HG02571 (cell line): Measurements from ENCODE around the gene TBCD.

ENCODE experiments used
- ATAC-seq: cut with Tn5 transposase; IDR thresholded peaks from one replicate; pipeline ENCODE4 v1.9.1; 2021; ENCODE audit warnings: mild to moderate bottlenecking, moderate library complexity; ENCODE audit not compliant: unreplicated experiment

The TBCD gene

DNA sequence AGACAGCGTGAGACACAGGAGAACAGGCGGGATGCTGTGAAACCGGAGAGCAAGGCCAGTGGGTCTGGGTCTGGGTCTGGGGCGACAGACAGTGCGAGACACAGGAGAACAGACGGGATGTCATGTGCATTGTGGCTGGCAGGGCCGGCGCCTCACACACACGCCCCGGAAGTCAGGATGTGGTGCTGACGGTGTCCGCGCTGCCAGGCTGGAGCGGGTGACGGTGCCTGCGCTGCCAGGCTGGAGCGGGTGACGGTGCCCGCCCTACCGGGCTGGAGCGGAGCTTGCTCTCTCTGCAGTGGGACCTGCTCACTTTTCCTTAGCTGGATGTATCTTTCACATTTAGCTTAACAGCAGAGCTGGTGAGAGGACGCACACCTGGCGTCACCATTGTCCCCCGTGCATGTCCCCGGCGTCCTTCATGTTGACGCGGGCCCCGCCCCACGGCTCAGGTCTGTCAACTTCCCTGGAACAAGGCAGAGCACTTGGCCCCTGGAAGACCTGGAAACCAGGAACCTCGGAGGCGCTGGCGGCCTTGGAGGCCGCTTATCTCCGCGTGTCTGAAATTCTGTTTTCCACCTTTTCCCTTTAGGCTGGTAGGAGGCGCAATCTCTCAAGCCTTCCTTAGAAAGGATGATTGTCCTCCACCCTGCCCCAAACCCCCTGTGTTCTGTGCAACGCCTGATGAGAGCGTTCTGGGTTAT is 131.0 kb downstream of the TBCD start:
- ATAC-seq, result no peak

DNA sequence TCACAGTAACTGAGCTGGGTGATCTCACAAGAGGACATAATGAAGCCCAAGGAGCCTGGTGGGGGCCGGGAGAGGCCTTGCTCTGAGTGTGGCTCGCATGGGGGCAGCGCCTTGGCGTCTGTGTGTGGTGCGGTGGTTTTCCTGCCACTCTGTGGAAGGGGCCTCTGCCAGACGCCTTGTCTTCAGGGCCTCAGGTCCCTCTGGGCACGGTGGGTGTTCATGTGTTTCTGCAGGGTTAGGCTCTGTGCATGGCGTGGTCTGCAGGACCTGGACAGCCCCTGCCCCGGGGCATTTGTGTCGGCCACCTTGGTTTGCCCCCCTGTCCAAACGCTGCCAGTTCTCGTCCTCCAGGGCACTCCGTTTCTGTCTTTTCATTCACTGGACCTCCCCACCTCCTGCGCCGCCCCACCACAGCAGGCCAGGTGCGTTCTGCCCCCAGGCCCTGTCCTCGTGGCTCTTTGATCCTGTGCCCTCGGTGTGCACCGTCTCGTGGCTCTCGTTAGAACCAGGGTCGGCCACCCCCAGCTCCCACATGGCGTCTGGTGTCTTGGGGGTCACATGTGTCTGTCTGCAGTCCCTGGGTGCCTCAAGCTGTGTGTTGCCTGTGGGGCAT is 131.7 kb downstream of the TBCD start:
- no peak for ATAC-seq

DNA sequence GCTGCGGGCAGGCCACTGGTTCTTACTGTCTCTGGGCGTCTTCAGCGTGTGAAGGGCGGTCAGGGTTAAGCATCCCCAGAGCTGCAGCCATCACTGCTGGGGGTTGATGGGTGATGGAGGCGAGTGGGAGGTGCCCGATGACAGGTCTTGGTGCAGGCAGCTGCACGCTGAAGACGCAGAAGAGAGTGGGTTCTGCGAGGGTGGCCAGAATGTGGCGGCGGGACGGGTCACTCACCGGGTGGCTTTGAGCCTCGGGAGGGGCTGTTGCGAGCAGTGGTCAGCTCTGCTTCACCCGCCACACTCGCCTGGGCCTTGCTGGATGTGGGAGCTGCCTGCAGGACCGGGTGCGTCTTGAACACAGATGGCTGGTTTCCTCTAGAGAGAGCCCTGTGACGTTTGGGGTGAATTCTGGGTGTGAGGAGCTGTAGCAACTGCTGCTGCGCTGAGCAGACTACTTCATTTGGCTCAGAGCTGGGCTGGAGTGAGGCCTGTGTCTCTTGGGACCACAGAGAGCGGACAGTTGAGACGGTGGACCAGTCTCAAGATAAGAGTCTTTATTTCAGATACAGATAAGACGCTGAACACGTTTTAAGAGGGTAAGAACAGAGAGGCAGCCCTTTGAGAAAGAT is 132.6 kb downstream of the TBCD start:
- no peak for ATAC-seq

DNA sequence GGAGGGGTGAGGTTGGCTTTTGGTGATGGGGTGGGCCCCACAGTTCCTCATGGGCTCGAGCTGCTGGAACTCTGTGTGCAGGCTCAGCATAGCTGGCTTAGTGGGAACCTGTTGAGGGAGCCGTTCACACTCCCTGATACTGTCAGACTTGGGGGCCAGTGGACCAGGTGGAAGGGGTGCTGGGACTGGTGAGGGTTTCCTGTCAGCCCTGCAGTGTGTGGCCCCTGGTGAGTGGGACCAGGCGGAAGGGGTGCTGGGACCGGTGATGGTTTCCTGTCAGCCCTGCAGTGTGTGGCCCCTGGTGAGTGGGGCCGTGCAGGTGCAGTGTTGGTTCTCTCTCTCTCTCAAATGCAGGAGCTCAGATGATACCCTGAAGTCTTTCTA is 133.1 kb downstream of the TBCD start:
- no peak for ATAC-seq

DNA sequence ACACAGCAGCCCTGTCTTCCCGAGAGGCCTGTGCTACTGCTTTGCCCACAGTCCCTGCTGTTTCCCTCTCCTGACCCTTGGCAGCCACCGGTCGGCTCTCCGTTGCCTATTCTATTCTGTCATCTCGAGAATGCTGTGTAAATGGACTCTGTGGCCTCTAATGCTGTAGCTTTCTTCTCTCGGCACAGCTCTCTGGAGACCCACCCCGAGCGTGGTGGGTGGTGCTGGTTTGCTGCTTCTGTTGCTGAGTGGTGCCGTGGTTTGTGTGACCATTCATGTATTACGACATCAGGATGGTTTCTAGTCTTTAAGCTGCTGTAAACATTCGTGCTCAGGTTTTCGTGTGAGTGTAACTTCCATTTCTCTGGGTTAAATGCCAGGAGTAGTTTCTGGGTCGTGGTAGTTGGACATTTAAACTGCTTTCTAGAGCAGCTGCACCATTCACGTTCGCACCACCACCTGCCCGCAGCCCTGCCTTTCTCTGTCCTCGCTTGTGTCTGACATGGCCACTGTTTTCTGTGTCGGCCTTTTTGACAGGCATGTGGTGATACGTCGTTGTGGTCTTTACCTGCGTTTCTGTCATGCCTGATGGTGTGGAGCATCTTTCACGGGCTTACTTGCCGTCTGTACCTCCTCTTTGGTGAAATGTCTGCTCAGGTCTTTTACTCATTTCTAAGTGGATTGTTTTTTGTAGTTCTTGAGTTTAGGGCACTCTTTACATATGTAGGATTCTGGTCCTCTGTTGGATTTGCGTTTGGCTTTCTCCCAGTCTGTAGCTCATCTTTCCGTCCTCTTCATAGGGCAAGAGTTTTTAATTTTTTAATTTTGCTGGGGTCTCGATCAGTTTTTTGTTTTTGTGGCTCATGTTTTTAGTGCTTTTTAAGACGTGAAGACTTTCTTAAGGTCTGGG is 135.6 kb downstream of the TBCD start:
- ATAC-seq, result no peak

DNA sequence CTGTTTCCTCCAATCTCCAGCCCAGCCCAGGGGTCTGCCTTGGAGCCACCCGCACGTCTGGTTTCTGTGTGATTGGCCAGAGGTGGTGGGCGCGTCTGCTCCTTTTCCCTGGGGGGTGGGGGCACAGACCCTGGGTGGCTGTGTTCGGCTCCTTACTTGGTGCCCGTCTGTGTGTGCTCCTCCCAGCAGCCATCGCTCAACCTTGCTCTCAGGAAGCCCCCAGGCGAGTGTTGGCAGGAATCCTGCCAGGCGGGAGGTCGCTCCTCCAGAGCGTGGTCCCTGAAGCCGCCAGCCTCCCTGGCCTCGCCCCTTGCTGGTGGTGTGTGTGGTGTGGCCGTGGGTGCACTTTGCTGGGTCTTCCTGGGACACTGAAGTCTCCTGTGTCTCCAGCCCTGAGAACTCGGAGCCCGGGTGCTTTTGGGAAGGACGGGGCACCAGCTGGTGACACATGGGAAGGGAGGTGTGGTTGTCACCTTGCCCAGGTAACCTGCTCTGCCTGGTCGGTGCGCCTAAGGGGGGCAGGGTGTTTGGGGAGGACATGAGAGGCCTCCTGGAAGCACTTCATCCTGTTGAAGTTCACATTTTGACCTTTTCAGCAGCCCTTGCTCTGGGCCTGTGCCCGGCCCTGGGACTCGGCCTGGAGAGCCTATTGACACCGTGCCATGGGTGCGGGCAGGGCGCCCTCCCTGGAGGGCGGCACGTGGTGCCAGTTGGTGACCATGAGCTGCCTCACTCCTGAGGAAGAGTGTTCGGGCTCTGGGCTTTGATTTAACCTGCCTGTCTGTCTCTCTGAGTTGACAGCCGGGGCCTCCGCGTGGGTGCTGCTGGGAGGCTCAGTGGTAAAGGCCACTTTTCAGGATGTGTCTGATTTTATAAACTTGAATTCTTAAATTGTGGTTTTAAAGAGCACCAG is 137.0 kb downstream of the TBCD start:
- ATAC-seq, result no peak

DNA sequence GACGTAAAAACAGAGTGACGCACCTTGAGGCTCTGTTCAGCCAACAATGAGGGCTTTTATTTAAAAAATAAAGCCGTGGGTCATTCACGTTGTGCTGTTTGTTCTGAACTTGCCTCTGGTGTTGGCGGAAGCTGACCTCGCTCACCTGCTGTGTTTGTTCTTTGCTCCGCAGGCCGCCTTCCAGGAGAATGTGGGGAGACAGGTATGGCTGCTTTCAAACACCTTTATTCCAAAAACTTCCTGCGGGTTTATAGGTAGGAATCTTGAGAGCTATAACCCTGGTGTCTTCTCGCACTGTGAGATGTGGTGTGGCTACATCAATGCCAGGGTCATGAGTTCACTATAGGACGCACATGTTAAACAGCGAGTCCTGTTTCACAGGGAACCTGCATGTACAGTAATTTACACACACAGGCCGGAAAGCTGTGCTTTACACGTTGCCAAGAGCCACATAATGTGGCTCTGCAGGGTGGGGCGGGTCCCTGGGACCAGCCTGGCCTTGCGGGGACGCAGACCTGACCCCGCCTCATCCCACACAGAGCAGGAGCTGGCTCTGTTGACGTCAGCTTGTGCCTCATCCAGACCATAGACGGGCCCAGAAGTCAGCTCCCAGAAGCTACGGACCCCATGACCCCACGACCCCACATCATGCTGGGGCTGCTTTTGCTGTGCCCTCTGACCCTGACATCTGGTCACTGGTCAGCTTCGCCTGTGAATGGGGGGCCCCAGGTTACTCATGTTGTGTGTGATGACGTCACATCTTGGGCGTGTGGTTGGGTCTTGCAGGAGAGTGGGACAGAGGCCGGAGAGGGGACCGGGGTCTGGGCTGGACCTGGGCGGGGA is 137.9 kb downstream of the TBCD start:
- no peak for ATAC-seq

DNA sequence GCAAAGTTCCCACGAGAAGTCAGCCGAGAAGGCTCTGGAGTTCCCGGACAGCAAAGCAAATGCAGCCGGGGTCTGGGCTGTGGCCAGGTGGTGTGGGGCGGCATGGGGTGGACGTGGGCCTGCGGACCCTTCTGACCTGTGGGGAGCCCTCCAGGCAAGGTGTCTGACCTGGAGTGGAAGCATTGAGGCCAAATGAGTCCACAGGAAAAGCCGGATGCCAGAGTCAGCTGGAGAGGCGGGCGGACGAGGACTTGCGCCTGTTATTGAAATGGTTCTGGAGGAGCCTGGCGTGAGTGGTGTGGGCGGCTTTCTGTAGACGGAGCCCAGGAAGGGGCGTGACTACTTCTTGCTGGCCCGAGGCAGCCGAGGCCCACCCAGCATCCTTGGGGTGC is 138.5 kb downstream of the TBCD start:
- no peak for ATAC-seq

DNA sequence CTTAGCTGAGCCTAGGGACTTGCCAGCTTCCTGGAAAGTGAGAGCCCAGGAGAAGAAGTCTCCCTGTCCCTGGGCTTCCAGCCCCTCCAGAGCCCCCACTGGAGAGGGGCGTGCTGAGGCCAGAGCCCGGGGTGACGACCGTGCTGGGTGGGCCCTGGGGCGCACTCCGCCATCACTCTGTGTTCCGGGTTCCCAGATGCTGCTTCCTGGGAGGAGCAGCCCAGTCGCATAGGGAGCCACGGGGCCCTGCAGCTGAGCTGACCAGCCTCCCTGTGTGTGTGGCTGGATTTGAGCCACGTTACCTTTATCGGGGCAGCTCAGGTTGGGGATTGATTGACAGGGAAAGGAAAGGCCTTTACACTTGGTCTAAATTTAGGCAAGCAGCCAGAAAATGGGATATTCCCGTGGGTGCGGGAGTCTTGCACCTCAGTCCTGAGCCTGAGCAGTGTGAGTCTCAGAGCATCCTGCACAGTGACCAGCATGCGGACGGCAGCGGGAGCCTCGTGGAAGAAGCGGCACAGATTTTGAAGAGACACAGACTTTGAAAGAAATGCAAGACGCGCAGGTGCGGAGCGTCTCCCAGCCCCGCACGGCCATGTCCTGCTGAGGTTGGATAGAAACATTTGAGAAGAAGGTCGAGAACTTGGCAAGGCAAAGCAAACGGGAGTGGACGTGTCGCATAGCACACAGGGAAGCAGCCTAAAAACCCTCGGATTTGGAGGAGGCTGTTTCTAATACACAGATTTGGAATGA is 139.2 kb downstream of the TBCD start:
- no peak for ATAC-seq

DNA sequence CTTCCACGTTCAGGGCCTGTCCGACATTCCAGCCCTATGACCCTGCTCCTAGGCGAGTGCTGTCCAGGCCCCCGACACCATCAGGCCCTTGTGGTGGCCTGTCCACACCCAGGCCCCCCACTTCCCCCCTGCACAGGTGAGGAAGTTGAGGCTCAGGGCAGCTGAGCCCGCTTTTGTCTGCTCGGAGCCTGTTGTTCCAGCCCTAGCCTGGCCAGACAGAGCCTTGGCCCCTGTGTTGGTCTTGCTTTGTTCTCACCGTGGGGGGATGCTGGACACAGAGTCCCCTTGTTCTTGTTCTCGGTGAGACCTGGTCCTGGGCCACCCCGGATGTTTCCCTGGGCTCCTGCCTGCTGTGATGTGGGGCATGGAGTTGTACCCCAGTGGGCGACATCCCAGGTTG is 140.0 kb downstream of the TBCD start:
- ATAC-seq, result no peak

DNA sequence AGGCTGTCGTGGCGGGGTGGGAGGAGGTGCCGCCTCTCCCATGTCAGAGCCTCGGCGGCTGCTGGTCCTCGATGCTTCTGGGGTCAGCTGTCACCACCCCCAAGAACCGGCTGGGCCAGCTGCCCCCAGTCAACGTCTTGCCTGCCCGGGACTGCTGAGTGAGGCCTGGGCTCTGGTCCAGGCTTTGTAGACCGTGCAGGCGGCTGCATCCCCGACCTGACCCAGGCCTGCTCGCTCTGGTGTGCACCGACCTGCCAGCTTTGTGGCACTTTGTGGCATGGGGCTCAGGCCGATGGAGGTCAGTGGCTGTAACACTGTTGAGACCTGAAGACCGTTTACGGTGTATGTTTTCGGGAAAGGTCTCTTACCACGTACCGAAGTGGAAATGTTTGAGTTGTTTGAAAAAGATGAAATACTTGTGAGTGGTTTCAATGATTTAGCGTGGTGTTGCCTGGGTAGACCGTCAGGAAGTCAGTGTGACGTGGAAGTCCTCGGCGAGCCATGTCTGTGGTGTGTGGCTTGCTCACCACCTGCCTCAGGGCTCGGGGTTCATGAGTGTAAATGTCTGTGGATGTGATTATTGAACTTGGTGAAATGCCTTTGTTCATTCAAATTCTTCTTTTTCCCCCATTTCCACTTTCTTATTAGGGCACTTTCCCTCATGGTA is 141.2 kb downstream of the TBCD start:
- no peak for ATAC-seq

DNA sequence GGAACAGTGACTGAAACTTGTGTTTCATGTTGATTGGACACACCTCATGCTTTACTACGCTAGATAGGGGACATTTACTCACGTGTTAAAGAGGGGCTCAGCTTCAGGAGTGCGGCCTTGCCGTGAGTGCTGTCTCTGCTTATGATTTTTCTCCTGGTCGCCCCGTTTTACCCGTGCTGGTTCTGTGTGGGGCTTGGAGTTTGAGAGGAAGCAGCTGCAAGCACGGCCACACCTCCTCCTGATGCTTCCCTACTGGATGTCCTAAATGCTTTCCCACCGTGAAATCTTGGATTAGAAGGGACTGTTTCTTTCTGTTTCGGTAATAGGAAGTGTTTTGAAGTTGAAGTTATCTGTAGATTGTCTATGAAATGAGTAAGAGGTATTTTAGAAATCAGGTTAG is 141.9 kb downstream of the TBCD start:
- no peak for ATAC-seq

DNA sequence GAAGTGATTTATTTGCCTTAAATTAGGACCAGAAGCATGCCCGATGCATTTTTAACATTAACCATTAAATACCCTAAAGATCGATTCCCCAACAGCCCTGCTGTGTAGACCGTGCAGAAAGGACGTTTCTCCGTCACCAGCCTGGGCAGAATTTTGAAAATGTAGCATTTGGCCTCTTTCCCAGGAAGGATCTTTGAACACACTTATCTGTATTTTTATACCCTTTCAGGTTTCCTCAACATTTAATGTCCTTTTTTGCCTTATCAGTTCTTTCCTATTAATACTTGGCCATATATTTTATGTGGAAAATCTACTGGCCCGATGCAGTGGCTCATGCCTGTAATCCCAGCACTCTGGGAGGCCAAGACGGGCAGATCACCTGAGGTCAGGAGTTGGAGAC is 142.5 kb downstream of the TBCD start:
- no peak for ATAC-seq

DNA sequence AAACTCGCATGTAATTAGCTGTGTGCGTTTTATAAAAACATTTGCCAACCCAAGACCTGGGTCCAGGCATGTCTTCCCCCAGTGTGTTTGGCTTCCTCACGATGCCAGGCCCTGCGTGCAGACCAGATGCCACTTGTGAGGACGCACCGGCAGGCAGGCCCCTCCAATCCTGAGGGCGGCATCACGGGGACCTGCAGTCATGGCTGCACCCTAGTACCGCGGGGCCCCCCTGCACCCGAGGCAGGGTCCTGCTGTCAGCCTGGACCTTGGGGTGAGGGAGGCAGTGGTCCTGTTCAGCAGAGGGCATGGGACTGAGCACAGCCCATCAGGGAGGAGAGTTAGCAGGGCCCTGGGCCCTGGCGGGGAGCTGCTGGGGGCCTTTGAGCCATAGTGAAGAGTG is 143.2 kb downstream of the TBCD start:
- no peak for ATAC-seq

DNA sequence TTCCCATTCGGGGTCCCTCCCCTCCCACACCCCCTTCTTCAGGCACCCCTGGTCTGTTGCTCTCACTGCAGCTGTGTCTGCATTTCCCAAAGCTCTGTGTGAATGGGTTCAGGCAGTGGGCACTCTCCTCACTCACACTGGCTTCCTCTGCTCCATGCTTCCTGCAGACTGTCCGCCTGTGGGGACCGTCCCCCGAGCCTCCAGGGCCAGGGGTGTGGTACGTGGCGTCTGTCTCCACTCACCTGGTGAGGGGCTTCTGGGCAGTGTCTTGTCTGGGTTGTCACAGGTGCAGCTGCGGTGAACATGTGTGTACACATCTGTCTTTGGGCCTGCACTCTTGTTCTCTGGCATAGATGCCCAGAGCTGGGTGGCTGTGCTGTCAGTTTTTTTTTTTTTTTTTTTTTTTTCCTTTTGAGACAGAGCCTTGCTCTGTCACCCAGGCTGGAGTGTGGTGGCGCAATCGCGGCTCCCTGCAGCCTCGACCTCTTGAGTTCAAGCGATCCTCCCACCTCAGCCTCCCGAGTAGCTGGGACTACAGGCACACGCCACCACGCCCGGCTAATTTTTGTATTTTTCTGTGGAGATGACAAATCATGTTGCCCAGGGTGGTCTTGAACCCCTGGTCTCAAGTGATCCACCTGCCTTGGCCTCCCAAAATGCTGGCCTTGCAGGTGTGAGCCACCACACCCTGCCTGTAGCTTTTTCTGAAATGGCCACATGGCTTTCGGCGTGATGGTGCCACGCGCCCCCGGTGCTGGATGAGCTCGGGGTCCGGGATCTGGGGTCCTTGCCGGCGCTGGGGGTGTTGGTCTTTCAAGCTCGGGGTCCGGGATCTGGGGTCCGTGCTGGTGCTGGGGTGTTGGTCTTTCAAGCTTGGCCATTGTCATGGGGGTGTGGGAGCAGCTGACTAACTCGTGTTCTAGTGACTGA is 144.5 kb downstream of the TBCD start:
- no peak for ATAC-seq

DNA sequence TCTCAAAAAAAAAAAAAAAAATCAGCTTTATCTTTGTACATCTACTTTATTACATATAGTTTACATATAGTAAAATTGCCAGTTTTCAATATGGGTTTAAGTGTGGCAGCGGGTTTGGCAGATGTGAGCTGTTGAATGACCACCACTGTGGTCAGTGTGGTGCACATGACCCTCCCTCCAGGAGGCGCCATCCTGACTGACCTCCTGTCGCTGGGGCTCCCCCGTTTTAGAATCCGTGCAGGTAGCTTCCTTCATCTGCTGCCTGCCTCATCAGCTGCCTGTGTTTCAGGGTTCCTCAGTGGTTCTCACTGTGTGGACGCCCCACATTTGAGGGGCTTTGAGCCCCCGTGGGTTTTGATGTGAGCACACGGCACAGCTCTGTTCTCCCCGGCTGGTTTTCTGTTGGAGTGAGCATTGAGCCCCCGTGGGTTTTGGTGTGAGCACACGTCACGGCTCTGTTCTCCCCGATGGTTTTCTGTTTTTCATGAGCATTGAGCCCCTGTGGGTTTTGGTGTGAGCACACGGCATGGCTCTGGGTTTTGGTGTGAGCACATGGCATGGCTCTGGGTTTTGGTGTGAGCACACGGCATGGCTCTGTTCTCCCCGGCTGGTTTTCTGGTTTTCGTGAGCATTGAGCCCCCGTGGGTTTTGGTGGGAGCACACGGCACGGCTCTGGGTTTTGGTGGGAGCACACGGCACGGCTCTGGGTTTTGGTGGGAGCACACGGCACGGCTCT is 145.8 kb downstream of the TBCD start:
- ATAC-seq, result no peak
